ENCODE measurements around the gene CCDC6.

GRCh38 chr10:59859570-59859969, 46.8 kb downstream of the CCDC6 start:
- TF ChIP-seq CTCF (IDR thresholded peaks at IDR 0.05) (no peak), POLR2A (IDR thresholded peaks at IDR 0.05) (no peak), EP300 (IDR thresholded peaks at IDR 0.05) (no peak)
